ENCODE measurements around the gene TICAM1.

DNA sequence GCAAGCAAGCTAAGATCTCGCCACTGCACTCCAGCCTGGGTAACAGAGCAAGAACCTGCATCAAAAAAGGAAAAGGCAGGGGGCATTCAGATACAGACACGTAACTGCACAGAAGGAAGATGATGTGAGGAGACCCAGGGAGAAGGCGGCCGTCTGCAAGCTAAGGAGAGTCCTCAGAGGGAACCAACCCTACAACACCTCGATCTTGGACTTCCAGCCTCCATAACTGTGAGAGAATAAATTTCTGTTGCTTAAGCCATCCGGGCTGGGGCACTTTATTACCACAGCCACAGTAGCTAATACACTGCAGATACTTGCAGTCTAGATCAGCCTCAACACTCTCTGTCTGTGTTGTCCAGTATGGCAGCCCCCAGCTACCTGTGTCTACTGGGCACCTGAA lies 7.9 kb downstream of the TICAM1 start:
- TF ChIP-seq POLR2A (IDR thresholded peaks at IDR 0.05): no peak
- TF ChIP-seq, protein P1, sequence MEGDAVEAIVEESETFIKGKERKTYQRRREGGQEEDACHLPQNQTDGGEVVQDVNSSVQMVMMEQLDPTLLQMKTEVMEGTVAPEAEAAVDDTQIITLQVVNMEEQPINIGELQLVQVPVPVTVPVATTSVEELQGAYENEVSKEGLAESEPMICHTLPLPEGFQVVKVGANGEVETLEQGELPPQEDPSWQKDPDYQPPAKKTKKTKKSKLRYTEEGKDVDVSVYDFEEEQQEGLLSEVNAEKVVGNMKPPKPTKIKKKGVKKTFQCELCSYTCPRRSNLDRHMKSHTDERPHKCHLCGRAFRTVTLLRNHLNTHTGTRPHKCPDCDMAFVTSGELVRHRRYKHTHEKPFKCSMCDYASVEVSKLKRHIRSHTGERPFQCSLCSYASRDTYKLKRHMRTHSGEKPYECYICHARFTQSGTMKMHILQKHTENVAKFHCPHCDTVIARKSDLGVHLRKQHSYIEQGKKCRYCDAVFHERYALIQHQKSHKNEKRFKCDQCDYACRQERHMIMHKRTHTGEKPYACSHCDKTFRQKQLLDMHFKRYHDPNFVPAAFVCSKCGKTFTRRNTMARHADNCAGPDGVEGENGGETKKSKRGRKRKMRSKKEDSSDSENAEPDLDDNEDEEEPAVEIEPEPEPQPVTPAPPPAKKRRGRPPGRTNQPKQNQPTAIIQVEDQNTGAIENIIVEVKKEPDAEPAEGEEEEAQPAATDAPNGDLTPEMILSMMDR (IDR thresholded peaks at IDR 0.05): no peak

Data from sigmoid colon (tissue), 3 donors.